ENCODE measurements around the gene TSPAN18.

Gene TSPAN18, protein sequence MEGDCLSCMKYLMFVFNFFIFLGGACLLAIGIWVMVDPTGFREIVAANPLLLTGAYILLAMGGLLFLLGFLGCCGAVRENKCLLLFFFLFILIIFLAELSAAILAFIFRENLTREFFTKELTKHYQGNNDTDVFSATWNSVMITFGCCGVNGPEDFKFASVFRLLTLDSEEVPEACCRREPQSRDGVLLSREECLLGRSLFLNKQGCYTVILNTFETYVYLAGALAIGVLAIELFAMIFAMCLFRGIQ

DNA sequence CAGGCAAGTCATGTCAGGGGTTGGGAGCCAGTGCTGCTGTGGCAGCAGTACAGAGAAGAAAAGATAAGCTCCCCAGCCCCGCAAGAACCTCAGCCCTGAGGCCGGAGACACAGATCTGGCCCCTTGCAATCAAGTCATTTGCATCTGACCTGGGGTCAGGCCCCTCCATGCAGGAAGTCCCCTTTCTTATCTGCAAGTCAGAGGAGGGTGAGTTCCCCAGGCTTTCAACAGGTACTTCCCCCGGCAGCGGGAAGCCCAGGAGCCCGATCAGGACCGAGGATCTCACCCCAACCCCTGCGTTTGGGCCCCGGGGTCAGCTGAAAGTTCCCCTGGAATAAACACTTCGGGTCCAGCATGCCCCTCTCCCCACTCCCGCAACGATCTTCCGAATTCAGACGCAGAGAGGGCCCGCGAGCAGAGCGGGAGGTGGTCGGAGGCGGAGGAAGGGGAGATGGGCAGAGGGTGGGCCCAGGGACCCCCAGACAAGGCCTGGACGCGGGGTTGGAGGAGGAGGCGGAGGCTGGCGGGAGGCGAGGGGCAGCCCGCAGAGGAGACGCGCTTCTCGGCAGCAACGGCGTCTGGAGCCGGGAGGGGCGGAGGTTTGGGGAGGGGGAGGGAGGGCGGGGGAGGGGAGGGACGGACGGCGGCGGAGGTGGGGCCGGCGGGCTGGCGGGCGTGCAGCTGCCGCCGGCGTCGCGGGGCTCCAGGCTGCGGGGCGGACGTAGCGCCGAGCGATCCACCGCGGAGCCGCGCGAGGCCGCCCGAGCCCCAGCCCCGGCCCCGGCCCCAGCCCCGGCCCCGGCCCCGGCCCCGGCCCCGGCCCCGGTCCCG is at the start of gene TSPAN18:
TSS of gene TSPAN18 (plus strand) at position 680 of the 831 bp plus-strand sequence. CDS start 179,455 bp downstream, outside the sequence.
- peak; percentile 90 for DNase-seq

DNA sequence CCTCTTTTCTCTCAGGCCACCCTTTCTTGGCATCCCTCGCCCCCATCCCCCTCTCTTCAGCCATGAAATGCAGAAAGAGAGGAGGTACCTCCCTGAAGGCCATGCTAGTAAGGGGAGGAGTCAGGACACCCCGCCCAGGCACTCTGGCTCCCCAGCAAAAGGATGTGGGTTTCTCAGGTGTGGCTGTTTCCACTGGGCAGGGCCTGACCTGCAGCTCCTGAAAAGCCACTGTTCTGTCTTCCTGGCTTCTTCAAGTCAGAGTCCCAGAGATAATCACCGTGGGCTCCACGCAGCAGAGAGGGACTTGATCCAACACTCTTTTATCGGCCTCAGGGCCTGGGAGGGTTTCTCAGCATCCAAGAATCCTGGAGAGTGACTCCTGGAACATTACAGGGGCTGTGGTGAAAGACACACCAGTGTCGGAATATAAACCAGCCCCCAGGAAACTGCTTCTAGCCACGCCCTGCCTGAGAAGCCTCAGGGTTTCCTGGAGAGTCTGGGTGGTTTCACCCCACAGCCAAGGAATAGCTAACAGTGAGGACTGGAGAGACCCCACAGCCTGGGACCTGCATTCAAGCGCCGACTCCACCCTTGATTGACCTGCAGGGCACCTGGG is 45.7 kb upstream of the TSPAN18 start:
- peak; percentile 6 for DNase-seq

DNA sequence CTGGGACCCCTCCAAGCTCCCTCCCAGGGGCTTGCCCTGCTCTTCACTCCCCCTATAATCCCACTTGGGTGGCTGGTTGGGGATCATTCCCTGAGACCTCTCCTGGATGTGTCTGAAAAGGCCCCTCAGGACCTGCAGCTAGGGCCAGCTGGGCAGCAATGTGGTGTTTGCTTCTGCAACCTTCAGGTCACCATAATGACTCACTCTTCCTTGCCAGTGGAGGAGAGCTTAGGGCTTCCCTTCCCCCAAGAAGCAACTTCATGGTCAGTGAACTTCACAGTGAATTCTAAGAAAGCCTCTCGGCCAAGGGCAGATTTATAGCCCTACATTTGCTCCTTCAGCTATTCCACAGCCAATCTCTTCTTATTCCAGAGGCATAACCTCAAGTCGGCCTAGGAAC is 45.1 kb upstream of the TSPAN18 start:
- DNase-seq: peak; percentile 38

DNA sequence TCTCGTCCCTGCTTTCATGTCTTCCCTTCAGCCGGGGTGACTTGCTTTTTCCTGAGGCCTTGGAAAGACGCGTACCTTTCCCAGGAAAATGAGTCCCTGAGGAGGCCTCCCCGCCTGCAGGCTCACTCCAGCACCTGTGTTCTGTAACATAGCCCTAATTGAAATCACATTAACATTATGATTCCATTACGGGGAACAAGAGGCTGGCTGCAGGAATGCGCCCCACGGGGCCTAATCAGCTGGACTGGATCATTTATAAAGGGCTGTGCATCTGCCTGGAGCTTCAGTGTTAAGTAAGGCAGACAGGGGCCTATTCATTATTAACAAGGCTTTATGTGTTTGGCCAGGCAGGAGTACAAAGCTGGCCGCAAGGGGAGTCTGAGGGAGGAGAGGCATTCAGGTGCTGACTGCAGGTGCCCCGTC is 41.9 kb upstream of the TSPAN18 start:
- no peak for DNase-seq

DNA sequence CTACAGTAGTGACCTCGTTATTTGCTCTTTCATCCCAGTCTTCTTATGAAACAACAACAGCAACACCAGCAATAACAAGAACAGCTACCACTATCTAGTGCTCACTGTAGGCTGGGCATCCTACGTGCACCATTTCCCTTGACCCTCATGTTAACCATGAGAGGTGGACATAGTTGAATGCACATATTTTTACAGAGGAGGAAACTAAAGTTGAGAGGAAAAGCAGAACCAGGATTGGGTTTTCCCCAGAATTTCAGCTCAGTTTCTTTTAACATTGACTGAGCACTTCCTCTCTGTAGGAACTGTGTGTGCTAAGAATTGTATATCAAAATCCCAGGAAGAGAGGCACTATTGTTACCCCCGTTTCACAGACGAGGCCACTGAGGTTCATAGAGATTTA is 39.4 kb upstream of the TSPAN18 start:
- no peak for DNase-seq

DNA sequence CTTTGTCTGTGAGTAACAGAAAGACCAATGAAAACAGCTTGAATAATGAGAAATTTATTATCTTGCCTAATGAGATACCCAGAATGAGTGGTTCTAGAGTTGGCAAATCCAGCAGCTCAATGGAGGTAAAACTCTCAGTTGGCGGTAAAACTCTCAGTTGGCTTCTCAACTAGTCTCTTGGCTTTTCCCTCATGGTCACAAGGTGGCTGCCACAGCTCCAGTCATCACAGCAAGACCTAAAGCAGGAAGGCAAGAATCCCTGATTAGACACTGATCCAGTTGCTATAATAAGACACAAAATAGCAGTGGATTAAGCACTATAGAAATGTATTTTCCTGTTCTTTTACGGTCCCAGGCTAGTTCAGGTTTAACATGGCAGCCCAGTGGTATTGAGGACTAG is 37.5 kb upstream of the TSPAN18 start:
- no peak for DNase-seq

DNA sequence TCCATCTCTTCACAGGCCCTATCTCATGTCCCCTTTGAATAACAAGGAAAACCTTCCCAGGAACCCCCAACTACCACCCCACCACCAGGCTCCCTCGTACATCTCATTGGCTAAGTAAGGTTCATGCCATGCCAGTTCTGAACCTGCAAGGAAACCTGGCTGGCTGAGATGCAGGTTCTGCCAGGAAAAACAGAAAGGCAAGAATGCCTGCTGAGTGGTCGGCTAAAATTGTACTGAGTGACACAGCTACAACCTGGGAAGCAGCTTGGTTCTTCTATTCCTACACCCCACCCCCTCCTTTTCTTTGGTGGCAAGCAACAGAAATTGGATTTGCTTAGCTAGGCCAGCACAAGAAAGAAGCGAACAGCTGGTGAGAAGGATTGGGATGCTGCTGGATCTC is 36.1 kb upstream of the TSPAN18 start:
- DNase-seq: no peak

DNA sequence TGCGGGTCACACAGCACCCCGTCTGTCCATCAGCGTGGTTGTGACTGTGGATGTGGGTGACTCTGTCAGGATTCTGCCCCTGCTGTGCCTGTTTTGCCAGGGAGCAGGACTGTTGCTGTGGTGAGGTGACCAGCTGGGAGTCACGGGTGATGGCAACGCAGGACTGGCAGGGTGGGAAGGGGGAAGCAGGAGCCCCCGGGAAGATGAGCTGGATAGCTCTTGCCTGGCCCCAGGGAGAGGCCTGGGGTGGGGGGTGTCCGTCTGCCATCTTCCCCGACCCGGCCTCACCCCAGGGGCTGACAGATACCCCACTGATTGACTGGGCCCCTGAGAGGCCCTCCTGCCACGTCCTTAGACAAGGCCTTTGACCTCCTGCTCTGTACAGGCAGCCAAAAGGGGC is 34.3 kb upstream of the TSPAN18 start:
- DNase-seq: no peak

DNA sequence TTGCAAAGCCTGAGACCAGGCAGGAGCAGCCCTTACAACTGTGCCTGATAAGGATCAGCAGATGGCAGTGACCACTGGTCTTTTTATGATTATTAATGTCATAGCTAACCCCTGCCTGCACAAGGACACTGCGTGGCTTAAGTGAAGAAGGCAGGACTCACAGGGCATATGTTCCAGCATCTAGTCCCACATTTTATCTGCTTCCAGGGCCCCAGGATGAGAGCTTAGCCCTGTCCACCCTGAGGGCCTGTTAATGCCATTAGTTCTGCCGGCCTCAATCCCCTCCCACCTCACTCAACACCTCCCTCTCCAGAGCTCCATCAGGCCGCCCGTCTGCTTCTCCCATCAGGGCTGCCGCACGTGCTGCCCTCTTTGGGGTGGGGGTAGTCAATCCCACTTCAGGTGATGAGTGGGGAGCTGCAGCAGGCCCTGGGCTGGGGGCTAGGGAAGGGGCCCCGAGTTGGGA is 33.1 kb upstream of the TSPAN18 start:
- no peak for DNase-seq

DNA sequence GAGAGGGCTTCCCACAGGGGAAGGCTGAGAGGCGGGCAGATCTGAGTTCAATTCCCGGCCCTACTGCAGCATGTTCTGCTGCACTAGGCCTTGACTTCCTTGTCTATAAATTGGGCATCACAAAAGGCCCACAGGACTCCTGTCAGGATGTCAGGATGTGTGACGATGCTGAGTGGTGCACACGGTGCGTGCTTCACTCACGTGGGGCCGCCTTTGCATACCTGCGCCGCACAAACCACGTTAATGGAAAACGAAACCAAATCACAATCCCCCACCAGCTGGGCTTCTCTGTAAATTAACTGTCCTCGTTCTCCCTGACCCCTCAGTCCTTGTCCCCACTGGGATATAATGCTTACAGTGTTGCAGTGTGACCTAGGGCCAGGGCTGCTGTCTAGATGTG is 32.3 kb upstream of the TSPAN18 start:
- no peak for DNase-seq

DNA sequence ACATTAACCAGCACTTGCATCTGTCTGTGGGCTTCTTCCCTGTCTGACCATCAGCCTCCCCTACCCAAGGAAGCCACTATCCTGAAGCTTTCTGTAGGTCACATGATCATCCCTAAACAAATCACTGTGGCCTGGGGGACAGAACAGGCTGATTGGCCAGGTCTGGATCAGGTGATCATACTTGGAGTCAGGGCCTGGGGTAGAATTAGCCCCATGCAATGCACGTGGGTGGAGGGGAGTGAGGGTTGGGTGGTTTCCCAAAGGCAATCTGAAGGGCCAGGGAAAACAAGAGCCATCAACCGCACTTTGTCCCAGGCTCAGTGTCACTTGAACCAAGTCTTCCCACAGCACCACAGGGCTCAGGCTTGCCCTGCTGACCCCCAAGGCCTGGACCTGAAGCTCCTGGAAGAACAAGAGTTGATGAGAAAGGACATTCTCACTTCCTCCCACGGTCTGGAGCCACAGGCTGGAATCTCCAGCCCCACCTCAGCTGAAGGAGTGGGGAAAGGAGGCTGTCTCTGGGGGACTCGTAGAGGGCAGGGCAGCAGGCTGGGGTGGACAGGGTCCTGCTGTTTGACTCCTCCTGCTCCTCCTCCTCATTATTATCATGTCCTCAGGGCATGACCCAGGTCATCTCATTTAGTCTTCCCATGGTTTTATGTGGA is 31.5 kb upstream of the TSPAN18 start:
- DNase-seq: peak; percentile 4

DNA sequence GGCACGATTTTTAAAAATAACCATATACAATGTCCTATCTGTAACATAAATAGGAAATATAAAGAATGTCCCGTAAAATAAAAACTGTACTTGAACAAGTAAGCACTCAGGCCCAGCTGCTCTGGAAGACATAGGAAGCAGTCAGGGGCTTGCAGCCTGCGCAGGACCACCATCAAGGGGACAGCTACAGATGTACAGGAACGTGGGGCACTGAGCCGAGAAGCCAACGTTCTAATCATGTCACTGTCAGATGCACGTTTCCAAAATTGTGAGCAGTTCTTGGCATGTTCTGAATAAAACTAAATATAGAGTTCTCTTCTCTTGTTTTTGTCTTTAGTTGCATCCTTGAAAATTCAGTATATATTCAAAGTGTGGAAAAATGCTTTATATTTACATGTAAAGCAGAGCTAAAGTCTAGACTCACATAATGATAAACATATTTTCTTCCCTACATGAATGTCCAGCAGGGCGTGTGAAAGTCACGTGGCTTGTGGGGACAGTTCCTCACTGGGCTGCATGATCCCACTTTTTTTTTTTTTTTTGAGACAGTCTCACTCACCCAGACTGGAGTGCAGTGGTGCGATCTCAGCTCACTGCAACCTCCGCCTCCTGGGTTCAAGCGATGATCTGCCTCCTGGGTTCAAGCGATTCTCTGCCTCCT is 28.4 kb upstream of the TSPAN18 start:
- DNase-seq: no peak

DNA sequence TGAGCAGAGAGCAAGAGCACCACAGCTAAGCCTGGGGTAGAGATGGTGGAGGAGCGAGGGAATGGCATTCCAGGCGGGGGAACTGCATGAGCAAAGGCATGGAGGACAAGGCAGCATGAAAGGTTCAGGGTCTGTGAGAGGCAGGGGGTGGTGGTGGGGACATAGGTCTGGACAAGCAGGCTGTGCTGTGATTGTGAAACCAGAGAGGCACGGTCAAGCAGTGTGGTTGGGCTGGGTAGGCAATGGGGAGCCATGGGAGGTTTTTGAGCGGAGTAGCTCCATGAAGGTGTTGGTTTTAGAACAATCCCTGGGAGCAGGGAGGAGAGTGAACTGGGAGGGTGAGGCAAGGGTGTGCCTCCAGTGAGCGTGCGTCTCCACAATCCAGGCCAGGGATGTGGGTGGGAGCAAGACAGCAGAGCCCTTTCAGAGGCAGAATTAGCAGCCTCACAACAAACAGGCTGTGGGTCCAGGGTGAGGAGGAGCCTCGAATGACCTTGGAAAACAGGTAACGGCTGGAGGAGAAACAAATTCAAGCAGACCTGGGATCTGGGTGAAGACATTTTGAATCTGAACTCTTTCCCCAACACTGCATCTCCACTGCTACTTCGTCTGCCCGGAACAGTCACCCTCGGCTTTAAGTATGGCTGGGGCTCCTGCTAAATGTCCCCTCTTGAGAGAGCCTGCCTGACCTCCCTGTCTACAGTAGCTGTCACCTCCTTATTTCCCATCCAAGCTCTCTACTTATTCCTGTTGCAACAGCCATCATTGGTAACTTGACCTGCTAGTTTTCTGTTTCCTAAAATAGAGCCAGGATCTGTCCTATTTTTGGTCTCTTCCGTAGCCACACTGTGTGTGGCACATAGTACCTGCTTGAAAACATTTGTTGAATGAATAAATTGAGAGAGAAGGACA is 27.0 kb upstream of the TSPAN18 start:
- no peak for DNase-seq

DNA sequence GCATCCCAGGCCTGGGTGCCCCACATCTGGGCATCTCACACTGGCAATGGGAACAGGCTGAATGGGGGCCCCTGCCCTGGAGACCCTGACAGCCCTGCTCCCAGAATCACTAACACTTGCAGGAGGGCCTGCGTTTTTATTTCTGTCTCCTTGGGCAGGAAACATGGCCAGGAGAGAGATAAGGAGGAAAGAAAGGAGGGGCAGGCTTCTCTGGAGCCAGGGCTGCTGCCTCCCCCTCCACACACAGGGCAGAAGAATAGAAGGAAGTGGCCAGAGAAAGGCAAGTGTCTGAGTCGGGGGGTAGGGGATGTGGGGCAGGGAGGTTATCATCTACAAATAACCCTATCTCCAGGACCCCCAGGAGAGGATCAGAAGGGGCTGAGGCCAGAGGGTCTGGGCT is 25.5 kb upstream of the TSPAN18 start:
- peak; percentile 52 for DNase-seq

DNA sequence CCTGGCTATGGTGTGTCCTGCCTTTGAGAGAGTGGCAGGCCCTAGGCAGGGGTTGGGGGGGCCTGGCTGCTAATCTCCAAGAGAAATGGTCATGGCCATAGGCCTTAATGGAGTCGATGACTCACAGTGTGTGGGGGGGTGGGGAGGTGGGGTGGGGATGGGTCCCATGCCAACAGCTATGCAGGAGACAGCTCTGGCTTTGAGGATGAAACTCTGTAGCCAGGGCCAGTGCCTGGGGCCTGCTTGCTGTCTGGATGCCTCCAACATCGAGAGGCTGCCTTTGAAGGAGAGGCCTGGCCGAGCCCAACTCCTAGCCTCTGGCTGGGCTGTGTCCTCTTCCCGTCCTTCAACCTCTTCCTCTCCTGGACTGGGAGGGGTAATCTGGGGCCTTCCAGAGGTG is 23.9 kb upstream of the TSPAN18 start:
- DNase-seq: no peak

DNA sequence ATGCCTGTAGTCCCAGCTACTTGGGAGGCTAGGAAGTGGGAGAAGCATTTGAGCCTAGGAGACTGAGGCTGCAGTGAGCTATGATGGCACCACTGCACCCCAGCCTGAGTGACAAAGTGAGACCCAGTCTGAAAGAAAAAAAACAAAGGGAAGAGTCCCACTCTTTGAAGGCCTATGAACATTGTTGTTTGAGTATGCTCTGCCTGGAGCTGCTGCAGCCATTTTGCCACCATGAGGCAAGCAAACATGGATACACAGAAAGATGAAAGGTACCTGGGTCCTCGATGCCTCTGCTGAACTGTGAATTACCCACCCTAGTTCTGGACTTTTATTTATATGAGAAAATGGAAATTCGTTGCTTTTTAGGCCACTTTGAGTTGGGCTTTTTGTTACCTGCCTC is 19.7 kb upstream of the TSPAN18 start:
- DNase-seq: no peak

DNA sequence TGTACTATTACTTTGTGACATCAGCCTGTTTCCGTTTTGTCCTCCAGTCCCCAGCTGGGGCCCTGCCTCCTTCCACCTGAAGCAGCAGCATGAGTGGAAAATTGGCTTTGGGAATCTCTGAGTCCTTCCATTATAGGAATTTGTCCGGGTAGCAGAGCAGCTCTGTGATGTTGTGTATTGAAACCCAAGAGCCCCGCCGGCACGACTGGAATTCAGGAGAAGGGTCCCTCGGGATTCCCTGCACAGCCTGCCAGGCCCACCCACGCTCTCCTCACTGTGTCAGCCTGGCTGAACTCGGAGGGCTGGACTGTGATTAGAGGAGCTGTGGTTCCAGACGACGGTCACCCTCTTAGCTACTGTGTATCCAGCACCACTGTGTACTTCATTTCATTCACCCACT is 18.8 kb upstream of the TSPAN18 start:
- no peak for DNase-seq

DNA sequence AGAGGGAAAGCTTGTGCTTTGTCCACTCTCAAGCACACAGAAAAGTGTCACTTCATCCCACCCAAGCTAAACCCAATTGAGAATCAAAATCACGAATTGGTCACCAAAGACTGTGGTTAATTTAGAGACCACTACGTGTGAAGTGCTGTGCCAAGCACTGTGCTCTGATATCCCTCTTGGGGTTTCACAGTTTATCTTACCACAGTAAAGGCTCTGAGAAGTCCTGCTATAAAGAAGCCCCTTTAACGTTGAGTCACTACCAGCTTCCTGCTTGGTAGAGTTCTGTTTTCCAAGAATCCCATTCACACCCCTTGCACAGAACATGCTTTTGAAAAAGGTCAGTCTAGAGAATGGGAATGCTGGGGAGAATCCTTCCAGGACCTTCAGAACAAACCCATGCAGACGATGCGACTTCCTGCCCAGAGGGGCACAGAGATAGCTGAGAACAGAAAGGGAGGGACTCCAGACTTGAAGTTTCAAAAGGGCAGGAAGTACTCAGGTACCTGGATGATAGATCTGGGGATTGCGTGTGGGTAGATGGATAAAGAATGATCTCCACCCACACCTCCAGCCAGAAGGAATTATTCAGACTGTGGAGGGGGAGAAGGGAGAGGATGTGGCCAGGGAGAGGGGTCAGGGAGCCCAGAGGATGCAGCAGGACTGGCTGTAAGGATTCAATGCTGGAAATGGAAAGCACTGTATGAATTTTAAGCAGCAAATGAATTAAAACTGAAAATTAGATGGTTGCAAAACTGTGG is 18.1 kb upstream of the TSPAN18 start:
- DNase-seq: no peak

DNA sequence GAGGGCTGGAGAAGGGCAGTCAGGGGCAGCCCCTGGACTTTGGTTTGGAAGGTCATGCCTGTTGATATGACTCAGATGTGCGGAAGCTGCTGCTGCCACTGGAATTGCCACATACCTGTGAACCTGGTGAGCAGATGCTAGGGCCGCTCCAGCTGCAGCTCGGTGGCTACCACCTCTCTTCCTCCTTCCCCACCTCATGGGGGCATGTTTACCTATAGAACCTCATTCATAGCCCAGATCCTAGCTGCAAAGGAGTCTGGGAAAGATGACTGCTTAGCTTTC is 17.5 kb upstream of the TSPAN18 start:
- no peak for DNase-seq

DNA sequence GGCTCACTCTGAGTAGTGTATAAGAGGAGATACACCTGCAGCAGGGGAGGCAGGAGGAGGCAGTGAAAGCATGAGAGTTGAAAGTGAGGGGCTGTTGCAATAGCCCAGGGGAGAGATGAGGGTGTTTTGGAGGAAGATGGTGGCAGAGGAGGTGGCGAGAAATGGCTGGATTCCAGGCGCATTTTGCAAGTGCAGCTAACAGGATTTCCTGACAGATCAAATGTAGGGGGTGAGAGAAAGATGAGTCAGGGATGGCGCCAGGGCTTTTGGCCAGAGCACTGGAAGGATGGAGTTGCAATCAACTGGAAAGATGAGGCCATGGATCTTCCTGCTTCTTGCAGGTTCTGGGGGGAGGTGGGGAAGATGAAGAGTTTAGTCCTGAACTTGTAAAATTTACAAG is 16.8 kb upstream of the TSPAN18 start:
- no peak for DNase-seq

DNA sequence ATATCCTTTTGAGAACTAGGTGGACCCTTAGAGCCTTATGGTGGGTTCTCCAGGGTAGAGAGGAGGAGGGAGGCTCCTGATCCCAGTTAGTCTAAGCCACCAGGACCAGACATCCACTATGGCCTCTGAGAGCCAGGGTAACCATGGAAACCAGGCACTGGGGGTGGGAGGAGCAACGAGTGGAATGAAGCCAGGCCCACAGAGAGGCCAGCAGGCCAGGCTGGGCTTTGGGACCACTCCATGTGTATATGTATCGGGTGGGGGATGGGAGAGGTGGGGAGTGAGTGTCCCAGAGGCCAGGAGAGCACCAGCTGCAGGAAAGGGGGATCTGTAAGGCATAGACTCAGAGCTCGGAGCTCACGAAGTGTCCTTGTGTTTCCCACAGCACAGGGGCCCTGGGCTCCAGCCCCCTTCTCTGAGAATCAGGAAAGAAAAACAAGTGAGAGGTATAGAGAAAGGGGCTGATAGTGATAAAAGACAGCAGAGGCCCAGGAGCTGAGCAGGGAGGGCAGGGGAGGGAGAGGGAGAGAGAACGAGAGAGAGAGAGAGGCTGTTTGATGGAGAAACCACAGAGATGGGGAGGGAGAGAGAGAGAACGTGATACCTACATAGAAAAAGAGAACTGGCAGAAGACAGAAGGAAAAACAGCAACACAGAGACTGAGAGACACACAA is 15.5 kb upstream of the TSPAN18 start:
- no peak for DNase-seq
